Thymus (tissue), 11 donors: ENCODE measurements around the gene GPA33. TPM values are rescaled to one million over a fixed set of nuclear protein-coding genes. Genes with fewer than 3 reads are reported as not detected.

Experiments used
- DNase-seq, 9 donors: peaks; one replicate each; pipeline ENCODE4 v3.0.0-alpha.2; 2013; ENCODE audit warnings: low spot score in 9 of 9, low read depth in 6 of 9, missing footprints in 1 of 9
- H3K27ac ChIP-seq, 2 donors: one replicate each; pipeline ENCODE4 v1.5.1; 2013; ENCODE audit warnings: control low read depth in 1 of 2, low read depth in 1 of 2, low read length in 1 of 2, mild to moderate bottlenecking in 1 of 2, moderate library complexity in 1 of 2
- H3K27me3 ChIP-seq, 2 donors: one replicate each; pipeline ENCODE4 v1.5.1; 2013; ENCODE audit warnings: low read length in 1 of 2; ENCODE audit not compliant: control insufficient read depth in 2 of 2, insufficient read depth in 1 of 2
- H3K36me3 ChIP-seq, 2 donors: one replicate each; pipeline ENCODE4 v1.5.1; 2013; ENCODE audit warnings: low read length in 1 of 2, mild to moderate bottlenecking in 1 of 2, moderate library complexity in 1 of 2; ENCODE audit not compliant: control insufficient read depth in 2 of 2, insufficient read depth in 2 of 2
- H3K4me1 ChIP-seq, 2 donors: one replicate each; pipeline ENCODE4 v1.5.1; 2013; ENCODE audit warnings: low read length in 2 of 2; ENCODE audit not compliant: control insufficient read depth in 2 of 2, insufficient read depth in 2 of 2
- H3K4me3 ChIP-seq, 2 donors: one replicate each; pipeline ENCODE4 v1.5.1; 2013; ENCODE audit warnings: low read length in 2 of 2, control low read depth in 1 of 2, mild to moderate bottlenecking in 1 of 2
- H3K9me3 ChIP-seq, 2 donors: one replicate each; pipeline ENCODE4 v1.5.1; 2013; ENCODE audit warnings: low read length in 1 of 2, mild to moderate bottlenecking in 1 of 2; ENCODE audit not compliant: control insufficient read depth in 2 of 2, insufficient read depth in 1 of 2
- WGBS: extraction: QIAGEN DNeasy Blood & Tissue Kit; methylation state at CpG from one replicate; pipeline ENCODE4 v1.1.7; 2013; 5-methylcytosine and 5-hydroxymethylcytosine counted together
- polyA plus RNA-seq: library from polyadenylated mRNA; stranded (reverse); fragments of 200-250 nt; gene quantifications from one replicate; pipeline ENCODE4 v1.2.3, GENCODE V29; 2013
- total RNA-seq: library from RNA; stranded (reverse); fragments of 120-200 nt; gene quantifications from one replicate; pipeline ENCODE4 v1.2.4, GENCODE V29; 2013
- donor health status: healthy.

GPA33 gene
- total and polyA plus RNA-seq, 2 donors = 2.3 to 3.5 TPM

DNA sequence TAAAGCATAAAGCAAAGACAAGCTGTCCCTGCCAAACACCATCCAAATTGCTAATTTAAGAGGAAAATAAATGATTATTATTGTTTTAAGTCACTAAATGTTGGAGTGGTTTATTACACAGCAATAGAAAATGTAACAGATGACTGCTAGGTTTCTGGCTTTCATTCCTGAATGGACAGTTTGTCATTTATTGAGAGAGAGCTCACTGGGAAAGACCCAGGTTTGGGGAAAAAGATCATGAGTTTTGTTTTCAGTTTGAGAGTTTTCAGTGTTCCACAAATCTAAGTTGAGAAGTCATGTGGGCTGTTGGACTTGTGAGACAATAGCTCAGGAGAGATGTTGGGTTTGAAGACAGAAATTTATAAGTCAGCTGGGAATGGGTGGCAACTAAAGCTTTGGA is 5.4 kb downstream of the GPA33 start:
- Histone ChIP-seq H3K4me1 (peaks cover 0 to 10% of the 10 kb centered on the region in 2 donors), H3K36me3 (no peaks in the 10 kb centered on the region), H3K9me3 (no peaks in the 10 kb centered on the region), H3K4me3 (no peak overlapping the region), H3K27ac (no peak overlapping the region), H3K27me3 (no peaks in the 10 kb centered on the region)
- no peak for DNase-seq

DNA sequence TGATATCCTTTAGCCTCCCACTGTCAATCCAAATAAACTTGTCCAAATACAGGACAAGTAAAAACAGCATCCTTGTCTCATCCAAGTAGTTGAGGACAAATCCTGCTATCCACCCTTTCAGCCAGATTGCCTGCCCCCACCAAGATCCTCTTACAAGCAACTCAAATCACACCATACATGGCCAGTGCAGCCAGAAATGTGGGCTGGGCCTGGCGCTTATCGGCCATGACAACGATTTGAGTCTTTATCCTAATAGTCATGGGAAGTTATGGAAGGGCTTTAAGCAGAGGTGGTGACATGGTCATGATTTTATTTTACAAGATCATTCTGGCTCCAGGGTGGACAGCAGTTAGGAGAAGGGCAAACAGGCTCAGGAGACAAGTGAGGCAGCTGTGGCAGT is 6.3 kb downstream of the GPA33 start:
- over 99% methylated on average over 3 of the region's 3 CpGs for WGBS
- Histone ChIP-seq H3K4me1 (peaks cover 0 to 5% of the 10 kb centered on the region in 2 donors), H3K4me3 (no peak overlapping the region), H3K27ac (no peak overlapping the region), H3K36me3 (no peaks in the 10 kb centered on the region), H3K9me3 (no peaks in the 10 kb centered on the region), H3K27me3 (no peaks in the 10 kb centered on the region)
- DNase-seq = no peak

DNA sequence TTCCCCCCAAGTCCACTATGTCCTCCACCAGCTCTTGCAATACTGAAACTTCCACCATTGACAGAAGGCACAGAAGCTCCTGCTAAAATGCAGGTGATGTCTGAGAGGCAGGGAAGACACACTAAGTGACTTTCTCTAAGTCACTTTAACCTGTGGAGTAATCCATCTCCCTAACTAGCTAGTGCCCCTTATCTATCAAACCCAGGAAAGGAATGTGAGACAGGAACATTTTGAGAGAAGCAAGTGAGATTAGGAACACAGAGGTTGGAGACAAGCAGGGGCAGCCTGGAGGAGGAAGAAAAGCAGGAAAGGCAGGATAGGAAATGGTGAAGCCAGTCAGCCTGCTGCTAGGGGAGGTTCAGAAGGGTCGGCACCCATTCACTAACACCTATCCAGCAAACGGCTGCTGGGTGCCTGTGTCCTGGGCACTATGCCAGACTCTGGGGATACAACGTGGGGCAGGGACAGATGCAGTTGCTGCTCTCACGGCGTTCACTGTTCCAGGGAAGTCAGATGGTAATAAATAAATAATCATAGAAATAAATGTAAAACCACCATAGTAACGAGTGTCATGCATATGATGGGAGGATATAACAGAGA is 7.0 kb downstream of the GPA33 start:
- Histone ChIP-seq H3K27me3 (no peaks in the 10 kb centered on the region), H3K4me3 (no peak overlapping the region), H3K36me3 (no peaks in the 10 kb centered on the region), H3K9me3 (no peaks in the 10 kb centered on the region), H3K27ac (no peak overlapping the region), H3K4me1 (peaks cover 0 to 2% of the 10 kb centered on the region in 2 donors)
- WGBS = 46% methylated on average over 6 of the region's 6 CpGs
- DNase-seq = no peak

DNA sequence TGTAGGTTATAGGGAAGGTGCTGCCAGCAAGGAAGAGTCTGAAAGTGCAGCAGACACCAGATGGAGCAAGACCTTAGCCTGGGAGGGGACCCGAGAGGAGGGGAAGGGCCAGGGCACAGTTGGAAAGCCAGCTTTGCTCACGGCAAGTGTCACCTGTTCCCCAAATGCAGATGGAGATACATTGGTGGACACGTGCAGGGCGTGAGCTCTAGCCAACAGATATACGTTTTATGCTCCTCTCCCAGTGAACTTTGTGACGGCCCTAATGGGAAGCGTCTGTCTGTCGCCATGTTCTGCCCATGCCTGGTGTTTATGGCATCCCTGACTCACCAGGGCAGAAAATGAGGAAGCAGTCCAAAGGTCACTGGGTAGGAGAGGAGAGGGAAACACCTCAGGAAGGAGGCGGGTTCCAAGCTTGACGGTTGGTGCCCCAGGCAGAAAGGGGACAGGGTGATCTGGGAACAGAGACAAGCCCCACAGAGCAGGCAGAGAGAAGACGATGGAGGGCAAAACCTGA is 7.6 kb downstream of the GPA33 start:
- DNase-seq = no peak
- 90% methylated on average over 11 of the region's 11 CpGs for WGBS
- no peak overlapping the region for H3K27ac ChIP-seq

DNA sequence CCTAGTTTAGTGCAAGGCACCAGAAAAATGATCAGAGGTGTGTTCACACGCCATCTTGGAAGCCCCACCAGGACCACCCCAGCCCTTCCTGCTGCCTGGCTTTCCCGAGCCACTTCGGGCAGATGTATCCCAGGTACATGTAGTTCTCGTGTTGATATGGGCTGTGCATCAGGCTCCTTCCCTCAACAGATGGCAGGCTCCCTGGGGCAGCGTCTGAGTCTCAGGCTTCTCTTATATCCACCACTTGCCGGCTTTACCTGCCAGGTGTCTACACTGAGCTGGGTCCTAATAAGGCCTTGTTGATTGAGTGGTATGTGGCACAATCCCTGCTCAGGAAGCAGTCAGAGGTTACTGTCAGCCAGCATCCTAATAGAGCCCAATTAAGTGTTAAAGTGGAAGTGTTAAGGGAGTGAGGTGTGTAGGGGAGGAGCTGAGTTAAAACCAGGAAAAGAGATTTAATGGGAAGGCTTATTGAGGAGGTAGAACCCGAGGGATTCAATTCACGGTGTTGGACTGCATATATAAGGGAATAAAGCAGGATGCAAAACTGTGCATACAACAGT is 8.5 kb downstream of the GPA33 start:
- no peaks in the 10 kb centered on the region for H3K9me3 ChIP-seq
- DNase-seq = no peak
- H3K4me1 ChIP-seq = no peaks in the 10 kb centered on the region
- 97% methylated on average over 8 of the region's 8 CpGs for WGBS
- no peaks in the 10 kb centered on the region for H3K36me3 ChIP-seq
- no peak overlapping the region for H3K27ac ChIP-seq
- no peak overlapping the region for H3K4me3 ChIP-seq
- H3K27me3 ChIP-seq = no peaks in the 10 kb centered on the region

More for the DNA sequence above, 7.6 kb downstream of the GPA33 start:
- no peaks in the 10 kb centered on the region for H3K9me3 ChIP-seq
- no peaks in the 10 kb centered on the region for H3K36me3 ChIP-seq
- H3K4me3 ChIP-seq = no peak overlapping the region
- H3K4me1 ChIP-seq = peaks cover 0 to 2% of the 10 kb centered on the region in 2 donors
- no peaks in the 10 kb centered on the region for H3K27me3 ChIP-seq

DNA sequence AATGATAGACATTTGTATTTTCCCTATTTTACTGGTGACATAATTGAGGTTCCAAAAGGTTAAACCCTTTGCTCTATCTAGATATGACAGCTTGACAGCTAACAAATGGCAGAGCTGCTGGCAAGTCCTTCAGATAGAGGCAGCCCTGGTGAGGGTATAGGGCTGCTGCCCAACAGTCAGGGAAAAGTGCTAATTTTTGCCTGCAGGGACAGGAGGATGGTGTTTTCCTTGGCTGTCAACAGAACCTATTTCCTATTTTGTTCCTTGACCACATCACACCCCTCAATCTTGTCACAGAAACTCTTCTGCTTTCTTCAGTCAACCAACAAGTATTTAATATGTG is 12.3 kb downstream of the GPA33 start:
- H3K4me3 ChIP-seq = no peak overlapping the region
- H3K36me3 ChIP-seq = no peaks in the 10 kb centered on the region
- no peak for DNase-seq
- peaks cover 0 to 6% of the 10 kb centered on the region in 2 donors for H3K4me1 ChIP-seq
- H3K27ac ChIP-seq = no peak overlapping the region
- H3K27me3 ChIP-seq = no peaks in the 10 kb centered on the region
- no peaks in the 10 kb centered on the region for H3K9me3 ChIP-seq

DNA sequence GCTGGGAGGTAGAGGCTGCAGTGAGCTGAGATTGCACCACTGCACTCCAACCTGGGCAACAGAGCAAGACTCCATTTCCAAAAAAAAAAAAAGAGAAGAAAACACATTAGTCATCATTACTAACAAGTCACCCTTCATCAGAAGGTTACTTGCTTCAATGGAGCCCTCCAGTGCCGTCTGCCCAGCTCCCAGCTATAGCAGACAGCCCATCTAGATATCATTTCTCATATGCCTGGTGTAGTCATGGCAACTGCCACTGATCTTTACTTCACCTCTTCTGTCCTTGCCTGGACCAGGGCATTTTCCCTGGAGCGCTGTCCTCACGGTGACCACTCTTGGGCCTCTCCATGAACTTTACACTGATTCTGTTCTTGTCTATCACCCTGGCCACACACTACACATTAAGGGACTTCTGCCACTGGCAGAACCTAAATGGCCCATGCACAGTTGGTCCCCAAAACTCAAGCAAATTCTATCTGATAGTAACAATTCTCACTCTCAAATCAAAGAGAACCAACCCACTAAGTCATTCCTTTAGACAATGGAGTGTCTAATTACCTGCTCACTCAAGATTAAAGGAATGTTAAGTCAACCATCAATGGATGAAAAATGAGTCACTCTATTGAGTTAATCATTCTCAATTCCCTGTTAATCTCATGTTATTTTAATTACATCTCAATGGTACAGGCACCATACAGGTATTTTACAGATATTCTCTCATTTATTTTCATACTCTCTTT is 12.9 kb downstream of the GPA33 start:
- H3K27me3 ChIP-seq = no peaks in the 10 kb centered on the region
- H3K4me3 ChIP-seq = no peak overlapping the region
- DNase-seq = no peak
- H3K27ac ChIP-seq = no peak overlapping the region
- no peaks in the 10 kb centered on the region for H3K36me3 ChIP-seq
- H3K9me3 ChIP-seq = no peaks in the 10 kb centered on the region
- 98% methylated on average over 3 of the region's 3 CpGs for WGBS
- peaks cover 0 to 6% of the 10 kb centered on the region in 2 donors for H3K4me1 ChIP-seq

DNA sequence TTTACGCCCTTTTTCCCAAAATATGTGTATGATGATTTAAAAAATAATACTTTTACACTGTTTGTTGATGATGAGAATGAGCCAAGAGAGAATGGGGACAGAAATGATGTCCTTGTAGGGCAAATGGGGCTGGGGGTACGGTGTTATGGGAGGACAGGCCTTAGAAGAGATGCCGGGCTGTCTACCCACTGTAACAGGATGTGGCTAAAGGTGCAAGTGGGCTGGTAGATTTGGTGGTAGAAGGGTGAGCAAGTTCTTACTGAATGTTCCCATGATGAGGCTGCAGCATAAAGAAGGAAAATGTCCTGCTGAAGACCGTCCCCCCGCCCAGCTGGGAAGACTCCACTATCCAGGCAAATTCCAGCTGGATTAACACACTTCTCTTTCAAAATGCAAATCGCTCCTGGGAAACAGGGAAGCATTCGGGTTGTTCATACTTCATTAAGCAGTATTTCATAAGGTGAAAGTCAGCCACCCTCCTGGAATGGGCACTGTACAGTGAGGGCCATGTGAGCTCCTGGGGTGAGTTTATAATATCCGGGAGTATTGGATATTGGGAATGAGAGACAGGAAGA is 14.0 kb downstream of the GPA33 start:
- no peaks in the 10 kb centered on the region for H3K9me3 ChIP-seq
- peaks cover 0 to 6% of the 10 kb centered on the region in 2 donors for H3K4me1 ChIP-seq
- 57% methylated on average over 8 of the region's 8 CpGs for WGBS
- no peak overlapping the region for H3K4me3 ChIP-seq
- no peaks in the 10 kb centered on the region for H3K27me3 ChIP-seq
- no peak overlapping the region for H3K27ac ChIP-seq
- DNase-seq = no peak
- H3K36me3 ChIP-seq = no peaks in the 10 kb centered on the region

DNA sequence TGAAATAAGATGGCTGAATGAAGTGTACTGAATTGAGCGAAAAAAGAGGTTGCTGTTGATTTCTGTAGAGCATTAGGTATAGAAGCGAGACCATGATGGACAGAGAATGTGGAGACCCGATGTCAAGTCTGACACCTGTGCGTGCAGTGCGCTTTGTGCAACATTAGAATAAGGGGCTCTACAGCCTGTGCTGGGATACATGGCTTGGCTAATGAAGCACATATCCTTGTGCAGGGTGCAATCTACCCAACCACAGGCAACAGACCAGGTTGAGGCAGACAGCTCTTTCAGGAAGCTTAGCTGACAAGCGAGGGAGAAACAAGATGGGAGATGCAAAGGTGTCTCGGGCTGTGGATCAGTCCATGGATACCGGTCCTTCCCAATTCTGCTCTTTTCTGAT is 18.9 kb downstream of the GPA33 start:
- Histone ChIP-seq H3K36me3 (no peaks in the 10 kb centered on the region), H3K27me3 (no peaks in the 10 kb centered on the region)
- 97% methylated on average over 8 of the region's 8 CpGs for WGBS

More for the DNA sequence above, 18.9 kb downstream of the GPA33 start:
- DNase-seq = no peak
- Histone ChIP-seq H3K4me1 (peaks cover 0 to 3% of the 10 kb centered on the region in 2 donors), H3K4me3 (no peak overlapping the region), H3K9me3 (peaks cover 0 to 2% of the 10 kb centered on the region in 2 donors), H3K27ac (no peak overlapping the region)
